Lower leg skin (tissue), 3 donors: ENCODE results near the gene ALX4.

Experiments used
- POLR2A ChIP-seq, 2 donors: fragments of 450-650 bp; IDR thresholded peaks; one replicate each; pipeline ENCODE4 v1.6.1; 2016 to 2017; ENCODE audit warnings: antibody characterized with exemption in 2 of 2, mild to moderate bottlenecking in 1 of 2, moderate library complexity in 1 of 2
- TF ChIP-seq, protein P1 (sequence below), 3 donors: fragments of 450-650 bp; IDR thresholded peaks; one replicate each; pipeline ENCODE4 v1.5.1; 2016; ENCODE audit warnings: antibody characterized with exemption in 3 of 3, mild to moderate bottlenecking in 3 of 3, moderate library complexity in 2 of 3

DNA sequence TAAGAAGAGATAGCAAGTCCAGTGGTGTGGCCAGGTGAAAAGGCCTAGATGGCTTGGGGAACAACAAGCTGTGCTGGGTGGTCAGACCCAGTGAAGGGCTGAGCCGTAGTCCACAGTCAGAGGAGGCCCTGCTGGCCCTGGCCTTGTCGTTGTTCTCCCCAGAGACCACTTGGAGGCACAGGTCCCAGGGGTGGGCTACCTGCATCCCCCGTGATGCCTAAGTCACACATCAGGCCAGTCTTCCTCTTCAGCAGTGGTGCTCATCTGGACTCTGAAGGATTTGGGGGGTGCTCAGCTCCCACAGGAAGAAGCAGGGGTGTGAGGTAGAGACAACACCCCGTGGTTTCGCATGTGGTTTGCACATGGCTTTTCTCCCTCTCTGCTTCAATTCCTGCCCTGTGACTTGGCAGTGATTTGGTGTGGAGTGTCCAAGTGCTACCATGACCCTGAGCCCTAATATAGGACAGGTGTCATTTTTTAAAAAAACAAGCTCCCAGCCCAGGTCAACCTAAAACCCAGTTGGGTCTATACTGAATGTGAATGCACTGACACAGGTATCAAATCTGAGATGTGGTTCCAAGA lies 51.0 kb downstream of the ALX4 start:
- no peak for TF ChIP-seq POLR2A (IDR thresholded peaks at IDR 0.05)
- TF ChIP-seq, protein P1, sequence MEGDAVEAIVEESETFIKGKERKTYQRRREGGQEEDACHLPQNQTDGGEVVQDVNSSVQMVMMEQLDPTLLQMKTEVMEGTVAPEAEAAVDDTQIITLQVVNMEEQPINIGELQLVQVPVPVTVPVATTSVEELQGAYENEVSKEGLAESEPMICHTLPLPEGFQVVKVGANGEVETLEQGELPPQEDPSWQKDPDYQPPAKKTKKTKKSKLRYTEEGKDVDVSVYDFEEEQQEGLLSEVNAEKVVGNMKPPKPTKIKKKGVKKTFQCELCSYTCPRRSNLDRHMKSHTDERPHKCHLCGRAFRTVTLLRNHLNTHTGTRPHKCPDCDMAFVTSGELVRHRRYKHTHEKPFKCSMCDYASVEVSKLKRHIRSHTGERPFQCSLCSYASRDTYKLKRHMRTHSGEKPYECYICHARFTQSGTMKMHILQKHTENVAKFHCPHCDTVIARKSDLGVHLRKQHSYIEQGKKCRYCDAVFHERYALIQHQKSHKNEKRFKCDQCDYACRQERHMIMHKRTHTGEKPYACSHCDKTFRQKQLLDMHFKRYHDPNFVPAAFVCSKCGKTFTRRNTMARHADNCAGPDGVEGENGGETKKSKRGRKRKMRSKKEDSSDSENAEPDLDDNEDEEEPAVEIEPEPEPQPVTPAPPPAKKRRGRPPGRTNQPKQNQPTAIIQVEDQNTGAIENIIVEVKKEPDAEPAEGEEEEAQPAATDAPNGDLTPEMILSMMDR (IDR thresholded peaks at IDR 0.05) = no peak
